GM19397 (cell line): ENCODE data around the gene NINJ1.
A peak's percentile ranks its signal among the peaks of the same experiment; 100 is the strongest.

ENCODE experiments used
- ATAC-seq: cut with Tn5 transposase; IDR thresholded peaks from one replicate; pipeline ENCODE4 v1.9.1; 2021; ENCODE audit warnings: mild to moderate bottlenecking, moderate library complexity; ENCODE audit not compliant: unreplicated experiment

NINJ1 gene

DNA sequence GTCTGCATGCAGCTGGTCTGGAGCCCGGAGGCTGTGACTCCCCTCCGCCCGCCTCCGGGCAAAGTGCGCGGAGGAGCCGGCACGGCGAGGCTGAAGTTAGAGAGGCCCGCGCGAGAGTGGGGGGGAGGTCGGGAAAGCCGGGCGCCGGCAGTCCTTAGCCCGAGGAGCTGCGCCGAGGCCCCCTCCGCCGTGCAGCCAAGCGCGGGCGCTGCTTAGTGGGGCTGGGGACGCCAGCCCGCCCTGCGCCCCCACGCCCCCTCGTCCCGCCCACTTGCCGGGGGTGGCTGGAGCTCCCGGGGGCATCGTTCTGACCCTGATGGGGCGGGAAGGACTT is 403 bp downstream of the NINJ1 start:
- peak; percentile 33 for ATAC-seq

DNA sequence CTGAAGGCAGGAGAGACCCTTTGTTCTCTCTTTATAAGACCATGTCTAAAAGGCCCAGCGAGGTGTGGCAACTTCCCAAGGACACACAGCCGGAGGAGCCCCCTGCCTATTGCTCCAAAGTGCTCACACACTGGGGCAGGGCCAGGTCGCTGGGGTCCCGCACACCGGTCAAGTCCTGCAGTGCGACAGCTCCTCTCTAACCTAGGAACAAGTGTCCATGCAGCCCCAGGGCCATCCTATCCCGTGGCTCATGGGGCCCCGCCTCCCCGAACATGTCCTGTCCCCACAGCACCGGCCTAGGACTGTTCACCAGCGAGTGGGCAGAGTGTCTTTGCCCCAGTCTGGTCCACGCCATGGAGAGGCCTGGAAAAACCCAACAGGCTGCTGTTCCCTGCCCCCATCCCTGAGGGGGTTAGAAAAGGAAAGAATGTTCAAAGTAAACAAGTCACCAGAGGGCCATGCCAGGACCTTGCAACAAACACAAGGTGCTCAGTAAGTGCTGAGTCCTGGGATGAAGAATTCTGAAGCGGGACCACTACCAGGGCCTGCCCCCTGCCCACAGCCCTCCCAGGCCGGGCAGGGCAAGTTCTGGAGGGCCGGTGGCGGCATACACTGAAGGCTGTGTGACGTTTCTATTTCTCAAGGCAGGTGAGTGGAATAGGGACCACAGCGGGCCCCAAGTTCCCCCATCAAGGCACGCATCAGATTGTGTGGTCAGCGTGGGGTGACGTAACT is 938 bp downstream of the NINJ1 start:
- no peak for ATAC-seq

DNA sequence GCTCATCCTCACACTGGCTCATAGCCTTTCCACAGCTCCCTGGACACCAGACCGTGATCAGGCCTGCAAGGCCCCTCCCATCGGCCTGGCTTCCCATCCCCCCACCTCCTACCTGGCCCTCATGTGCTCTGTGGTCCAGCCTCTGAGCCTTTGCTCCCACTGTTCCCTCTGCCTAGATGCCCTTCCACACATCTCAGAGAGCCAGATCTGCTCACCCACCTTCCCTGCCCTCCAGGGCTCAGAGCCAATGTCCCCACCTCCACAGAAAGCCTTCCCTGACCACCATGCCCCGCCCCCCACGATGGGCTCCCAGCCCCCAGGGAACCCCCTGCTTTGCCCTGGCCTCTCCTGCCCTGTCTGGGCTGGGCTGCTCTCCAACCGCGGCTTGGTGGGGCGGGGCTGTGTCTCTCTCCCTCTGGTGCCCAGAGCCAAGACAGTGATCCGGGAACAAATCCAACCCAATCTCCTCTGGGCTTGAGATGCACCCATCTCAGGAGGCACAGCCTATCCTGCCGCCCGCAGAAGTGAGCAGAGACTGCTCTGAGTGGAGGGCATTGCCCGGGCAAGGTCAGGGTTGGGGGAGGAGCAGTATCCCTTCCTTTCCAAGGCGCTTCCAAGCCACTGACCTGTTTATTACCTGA is 1.6 kb downstream of the NINJ1 start:
- ATAC-seq, result no peak

DNA sequence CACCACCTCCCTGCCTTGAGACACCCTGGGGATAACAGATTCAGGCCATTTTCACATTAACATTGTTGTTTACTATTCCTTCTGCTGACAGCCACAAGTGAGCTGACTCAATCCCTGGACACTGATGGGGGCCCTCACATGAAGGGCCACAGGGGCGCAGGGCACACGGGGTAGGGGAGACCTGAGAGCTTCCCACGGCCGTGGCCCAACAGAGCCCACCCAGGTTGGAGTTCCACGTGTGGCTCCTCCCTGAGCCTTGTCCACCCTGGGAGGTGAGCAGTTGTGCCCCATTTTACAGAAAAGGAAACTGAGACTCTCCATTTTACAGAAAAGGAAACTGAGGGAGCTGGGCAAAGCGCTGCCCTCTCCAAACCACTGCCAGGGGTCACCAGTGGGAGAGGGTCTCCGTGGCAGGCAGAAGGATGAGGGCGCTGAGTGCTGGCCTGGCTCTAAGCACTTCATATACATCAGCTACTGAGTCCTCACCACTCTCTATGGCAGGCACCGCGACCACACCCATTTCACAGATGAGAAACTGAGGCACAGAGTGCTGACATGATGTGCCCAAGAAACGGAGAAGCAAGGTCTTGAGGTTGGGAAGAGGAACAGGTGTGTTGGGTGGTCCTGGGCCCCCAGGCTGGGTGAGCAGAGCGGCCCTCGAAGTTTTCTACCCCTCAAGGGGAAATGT is 2.3 kb downstream of the NINJ1 start:
- ATAC-seq, result no peak

DNA sequence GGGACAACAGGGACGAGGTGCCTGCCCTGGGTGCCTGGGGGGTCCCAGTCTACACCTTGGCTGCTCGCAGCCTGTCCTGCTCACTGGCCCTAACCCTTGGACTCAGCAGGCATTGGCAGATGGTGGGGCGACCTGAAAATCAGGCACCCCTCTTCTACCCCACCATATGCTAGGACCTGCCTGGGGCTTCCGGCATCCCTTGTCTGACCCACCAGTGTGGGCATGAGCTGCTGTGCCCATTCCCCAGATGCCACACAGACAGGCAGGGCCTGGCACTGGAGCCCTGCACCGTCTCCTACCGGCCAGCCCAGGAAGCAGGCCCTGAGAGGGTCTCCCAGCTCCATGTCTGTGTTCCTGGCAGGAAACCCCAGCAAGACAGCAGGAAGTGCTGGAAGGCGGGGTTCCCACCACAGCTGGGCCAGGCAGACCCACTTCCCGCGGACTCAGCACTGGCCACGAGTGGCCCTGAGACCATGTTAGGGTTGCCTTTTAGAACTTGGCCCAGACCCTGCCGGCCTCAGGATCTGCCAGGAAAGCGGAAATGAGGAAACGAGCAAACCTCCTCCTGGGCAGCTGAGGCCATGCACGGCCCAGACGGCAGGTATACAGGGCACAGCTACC is 3.1 kb downstream of the NINJ1 start:
- no peak for ATAC-seq

GRCh38 chr9:93129691-93130500 is 4.2 kb downstream of the NINJ1 start:
- no peak for ATAC-seq

GRCh38 chr9:93129286-93129685 is 4.8 kb downstream of the NINJ1 start:
- ATAC-seq, result no peak

DNA sequence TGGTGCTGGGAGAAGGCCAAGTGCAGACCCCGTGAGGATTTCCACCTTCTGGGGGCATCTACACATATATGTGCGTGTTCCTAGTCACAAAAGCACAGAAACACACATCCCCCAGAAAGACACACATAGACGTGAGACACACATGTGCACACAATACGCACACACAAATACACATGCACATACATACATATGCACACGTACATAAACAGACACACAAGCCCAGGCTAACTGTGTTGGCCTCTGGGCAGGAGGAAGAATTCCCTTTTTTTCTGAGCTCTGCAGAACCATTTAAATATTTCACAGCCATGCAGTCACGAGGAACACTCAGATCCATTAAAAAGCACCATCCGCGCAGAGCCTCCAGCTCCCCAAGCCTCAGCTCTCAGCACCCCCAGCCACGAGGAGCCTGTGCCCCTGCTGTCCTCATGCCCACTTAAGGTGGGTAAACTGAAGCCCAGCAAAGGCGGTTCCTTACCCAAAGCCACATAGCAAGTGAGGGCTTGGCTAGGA is 5.3 kb downstream of the NINJ1 start:
- ATAC-seq, result no peak

GRCh38 chr9:93128011-93128714 is 5.9 kb downstream of the NINJ1 start:
- no peak for ATAC-seq

DNA sequence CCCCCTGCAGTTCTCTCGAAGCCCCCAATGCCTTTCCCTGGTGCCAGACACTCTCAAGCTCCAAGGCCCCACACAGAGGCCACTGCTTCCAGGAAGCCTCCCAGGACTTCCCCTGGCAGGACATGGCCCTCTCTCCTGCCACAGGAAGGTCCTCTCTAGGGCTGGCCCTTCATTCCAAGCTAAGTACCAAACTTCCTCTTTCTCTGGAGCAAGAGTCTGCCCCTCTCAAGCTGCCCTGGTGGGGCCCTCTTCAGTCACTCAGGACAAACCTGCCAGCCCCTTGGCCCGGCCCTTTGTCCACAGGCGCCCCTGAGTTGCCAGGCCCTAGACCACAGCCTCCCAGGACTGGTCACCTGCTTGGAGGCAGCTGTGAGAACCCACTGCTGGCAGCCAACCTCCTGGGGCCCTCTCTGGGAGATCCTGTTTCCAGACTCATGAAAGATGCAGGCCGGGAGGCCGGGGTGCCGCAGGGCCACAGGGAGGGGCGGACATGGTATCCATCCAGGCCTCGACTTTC is 6.6 kb downstream of the NINJ1 start:
- ATAC-seq, result no peak

- no peak for ATAC-seq
Measured at GRCh38 chr9:93126825-93127368, 7.2 kb downstream of the NINJ1 start.

- ATAC-seq, result no peak
Measured at GRCh38 chr9:93126151-93126781, 7.8 kb downstream of the NINJ1 start.

- ATAC-seq, result no peak
Measured at GRCh38 chr9:93125331-93125894, 8.6 kb downstream of the NINJ1 start.

GRCh38 chr9:93124793-93125192 is 9.3 kb downstream of the NINJ1 start:
- no peak for ATAC-seq

DNA sequence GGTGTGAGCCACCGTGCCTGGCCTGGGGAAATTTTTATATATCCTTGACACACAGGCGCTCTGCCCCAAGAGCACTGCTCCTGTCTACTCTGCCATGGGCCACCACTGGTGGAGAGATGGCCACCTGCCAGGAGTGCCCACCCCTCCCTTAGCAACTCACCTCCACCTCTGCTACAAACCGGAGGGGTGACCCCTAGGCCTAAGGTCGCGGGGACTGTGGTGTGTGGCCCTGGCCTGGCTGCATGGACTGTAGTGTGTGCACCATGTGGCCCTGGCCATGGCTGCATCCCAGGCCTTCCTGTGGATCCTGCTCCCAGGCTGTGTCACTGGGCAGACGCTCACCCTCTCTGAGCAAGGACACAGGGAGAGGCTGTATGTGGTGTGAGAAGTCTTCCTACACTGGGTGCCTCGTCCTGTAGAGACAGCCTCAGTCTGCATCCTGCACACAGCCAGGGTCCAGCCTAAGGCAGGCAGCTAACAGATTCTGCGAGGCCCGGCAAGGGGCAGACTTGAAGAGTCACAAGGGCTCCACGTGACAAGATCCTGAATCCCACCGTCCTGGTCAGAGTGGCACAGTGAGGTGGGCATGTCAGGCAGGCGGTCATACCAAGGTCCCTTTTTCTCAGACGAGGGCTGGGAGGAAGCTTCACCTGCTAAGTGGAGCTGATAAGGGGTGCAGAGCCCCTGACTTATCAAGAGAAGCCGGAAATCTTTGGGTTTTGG is 10.3 kb downstream of the NINJ1 start:
- ATAC-seq, result no peak

- ATAC-seq, result no peak
Measured at GRCh38 chr9:93122721-93123221, 11.3 kb downstream of the NINJ1 start.

DNA sequence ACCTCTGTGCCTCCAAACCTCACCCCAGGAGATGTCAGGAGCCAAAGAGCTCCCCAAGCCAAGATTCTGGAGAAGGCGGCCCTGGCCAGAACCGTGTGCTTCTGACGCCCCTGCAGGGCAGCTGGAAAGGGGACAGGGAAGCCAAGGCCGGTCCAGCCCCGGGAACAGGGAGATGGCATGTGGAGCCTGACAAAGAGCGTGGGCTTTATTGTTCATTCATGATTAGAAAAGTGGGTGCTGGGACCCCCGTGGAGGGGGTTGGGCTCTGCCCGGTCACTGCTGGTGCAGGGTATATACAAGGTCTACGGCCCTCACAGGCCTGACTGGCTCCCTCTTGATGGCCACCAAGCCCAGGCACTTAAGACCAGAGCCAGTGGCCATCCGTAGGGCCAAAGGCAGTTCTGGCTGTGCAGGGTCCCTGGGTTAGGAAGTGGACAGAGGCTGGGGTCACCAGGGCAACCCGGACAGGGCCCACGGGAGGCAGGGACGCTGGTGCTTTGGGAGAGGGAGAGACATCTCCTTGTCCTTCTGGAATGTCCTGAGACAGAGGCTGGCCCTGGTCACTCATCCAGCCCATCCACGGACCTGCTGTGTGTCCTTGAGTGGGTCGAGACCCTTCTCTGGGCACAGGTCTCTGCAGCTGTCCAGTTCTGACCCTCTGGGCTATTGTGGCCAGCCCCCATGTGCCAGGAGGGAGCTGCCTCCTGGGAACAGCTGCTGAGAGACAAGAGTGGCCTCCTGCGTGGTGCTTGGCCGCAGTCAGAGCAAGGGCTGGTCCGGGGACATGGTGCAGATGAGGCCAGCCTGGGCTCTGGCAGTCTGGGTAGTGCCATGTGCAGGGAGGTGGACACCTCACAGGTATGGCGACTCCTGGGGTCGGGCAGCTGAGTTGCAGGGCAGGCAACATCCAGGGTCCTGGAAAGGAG is 12.5 kb downstream of the NINJ1 start:
- no peak for ATAC-seq
